ENCODE measurements around the gene TIMM23.
"Not testable (repeated sequence)": the region's sequence is repeated elsewhere in the genome, so short reads cannot be mapped to it uniquely, and the experiment has no call there.

The TIMM23 gene

GRCh38 chr10:45972106-45972812 lies at the start of gene TIMM23:
TIMM23 (plus strand) TSS chr10:45972489; CDS start chr10:45972625, 136 bp downstream.
- Mint-ChIP-seq H3K36me3 (ENCODE audit: low read depth) (peaks cover 18% of the 10 kb centered on the region), H3K27ac (peak within 1 kb of the TSS; percentile 96), H3K4me3 (peak within 1 kb of the TSS; percentile 96), H3K4me1 (ENCODE audit: low read depth) (peaks cover 17% of the 10 kb centered on the region)
- DNase-seq (ENCODE audit: low spot score) = peak; percentile 88
- H3K27me3 Mint-ChIP-seq (ENCODE audit: low read depth); H3K9me3 Mint-ChIP-seq: not testable (repeated sequence)

GRCh38 chr10:45926790-45927189 lies 45.5 kb upstream of the TIMM23 start:
- DNase-seq (ENCODE audit: low spot score); H3K4me1 Mint-ChIP-seq (ENCODE audit: low read depth); H3K9me3 Mint-ChIP-seq; H3K36me3 Mint-ChIP-seq (ENCODE audit: low read depth); H3K27me3 Mint-ChIP-seq (ENCODE audit: low read depth); H3K4me3 Mint-ChIP-seq; H3K27ac Mint-ChIP-seq: not testable (repeated sequence)

- not testable (repeated sequence) for H3K27me3 Mint-ChIP-seq (ENCODE audit: low read depth); H3K27ac Mint-ChIP-seq; H3K4me1 Mint-ChIP-seq (ENCODE audit: low read depth); H3K9me3 Mint-ChIP-seq; H3K4me3 Mint-ChIP-seq; DNase-seq (ENCODE audit: low spot score)
- H3K36me3 Mint-ChIP-seq (ENCODE audit: low read depth) = peaks cover 11% of the 10 kb centered on the region
Observed at GRCh38 chr10:45931305-45931704, 41.0 kb upstream of the TIMM23 start.

- not testable (repeated sequence) for H3K4me1 Mint-ChIP-seq (ENCODE audit: low read depth); H3K27ac Mint-ChIP-seq; H3K4me3 Mint-ChIP-seq; H3K36me3 Mint-ChIP-seq (ENCODE audit: low read depth); H3K9me3 Mint-ChIP-seq; H3K27me3 Mint-ChIP-seq (ENCODE audit: low read depth); DNase-seq (ENCODE audit: low spot score)
Observed at GRCh38 chr10:45934788-45935187, 37.5 kb upstream of the TIMM23 start.

GRCh38 chr10:45939176-45939697 lies 33.1 kb upstream of the TIMM23 start:
- not testable (repeated sequence) for H3K9me3 Mint-ChIP-seq; H3K4me1 Mint-ChIP-seq (ENCODE audit: low read depth); H3K27ac Mint-ChIP-seq; H3K27me3 Mint-ChIP-seq (ENCODE audit: low read depth); H3K36me3 Mint-ChIP-seq (ENCODE audit: low read depth); DNase-seq (ENCODE audit: low spot score); H3K4me3 Mint-ChIP-seq

- not testable (repeated sequence) for H3K9me3 Mint-ChIP-seq; H3K4me3 Mint-ChIP-seq; DNase-seq (ENCODE audit: low spot score); H3K27ac Mint-ChIP-seq; H3K36me3 Mint-ChIP-seq (ENCODE audit: low read depth); H3K27me3 Mint-ChIP-seq (ENCODE audit: low read depth); H3K4me1 Mint-ChIP-seq (ENCODE audit: low read depth)
Observed at GRCh38 chr10:45941196-45941595, 31.1 kb upstream of the TIMM23 start.

- H3K4me1 Mint-ChIP-seq (ENCODE audit: low read depth); H3K36me3 Mint-ChIP-seq (ENCODE audit: low read depth); H3K27ac Mint-ChIP-seq; H3K4me3 Mint-ChIP-seq; H3K27me3 Mint-ChIP-seq (ENCODE audit: low read depth); DNase-seq (ENCODE audit: low spot score); H3K9me3 Mint-ChIP-seq: not testable (repeated sequence)
Observed at GRCh38 chr10:45945476-45945875, 26.8 kb upstream of the TIMM23 start.

- not testable (repeated sequence) for H3K27me3 Mint-ChIP-seq (ENCODE audit: low read depth)
Observed at GRCh38 chr10:45947363-45947762, 24.9 kb upstream of the TIMM23 start.

GRCh38 chr10:45948801-45949200 lies 23.5 kb upstream of the TIMM23 start:
- not testable (repeated sequence) for H3K9me3 Mint-ChIP-seq; H3K4me1 Mint-ChIP-seq (ENCODE audit: low read depth); H3K4me3 Mint-ChIP-seq; H3K36me3 Mint-ChIP-seq (ENCODE audit: low read depth); H3K27me3 Mint-ChIP-seq (ENCODE audit: low read depth); DNase-seq (ENCODE audit: low spot score); H3K27ac Mint-ChIP-seq

More at GRCh38 chr10:45947363-45947762, 24.9 kb upstream of the TIMM23 start:
- H3K36me3 Mint-ChIP-seq (ENCODE audit: low read depth); H3K4me3 Mint-ChIP-seq; DNase-seq (ENCODE audit: low spot score); H3K27ac Mint-ChIP-seq; H3K4me1 Mint-ChIP-seq (ENCODE audit: low read depth); H3K9me3 Mint-ChIP-seq: not testable (repeated sequence)

- DNase-seq (ENCODE audit: low spot score); H3K4me1 Mint-ChIP-seq (ENCODE audit: low read depth); H3K4me3 Mint-ChIP-seq; H3K9me3 Mint-ChIP-seq; H3K27ac Mint-ChIP-seq; H3K27me3 Mint-ChIP-seq (ENCODE audit: low read depth); H3K36me3 Mint-ChIP-seq (ENCODE audit: low read depth): not testable (repeated sequence)
Observed at GRCh38 chr10:45954367-45954766, 17.9 kb upstream of the TIMM23 start.

GRCh38 chr10:45956634-45957033 lies 15.7 kb upstream of the TIMM23 start:
- not testable (repeated sequence) for H3K27me3 Mint-ChIP-seq (ENCODE audit: low read depth); H3K36me3 Mint-ChIP-seq (ENCODE audit: low read depth); H3K4me1 Mint-ChIP-seq (ENCODE audit: low read depth); DNase-seq (ENCODE audit: low spot score); H3K9me3 Mint-ChIP-seq; H3K4me3 Mint-ChIP-seq; H3K27ac Mint-ChIP-seq

GRCh38 chr10:45957928-45958327 lies 14.4 kb upstream of the TIMM23 start:
- H3K4me1 Mint-ChIP-seq (ENCODE audit: low read depth); H3K4me3 Mint-ChIP-seq; H3K9me3 Mint-ChIP-seq; H3K27me3 Mint-ChIP-seq (ENCODE audit: low read depth); DNase-seq (ENCODE audit: low spot score); H3K36me3 Mint-ChIP-seq (ENCODE audit: low read depth); H3K27ac Mint-ChIP-seq: not testable (repeated sequence)

- not testable (repeated sequence) for H3K9me3 Mint-ChIP-seq; H3K27me3 Mint-ChIP-seq (ENCODE audit: low read depth); H3K4me1 Mint-ChIP-seq (ENCODE audit: low read depth)
Observed at GRCh38 chr10:45962686-45963452, 9.4 kb upstream of the TIMM23 start.

GRCh38 chr10:45971019-45971418 lies 1.3 kb upstream of the TIMM23 start:
- Mint-ChIP-seq H3K4me1 (ENCODE audit: low read depth) (peaks cover 17% of the 10 kb centered on the region), H3K4me3 (peak overlapping the region; percentile 96), H3K36me3 (ENCODE audit: low read depth) (peaks cover 16% of the 10 kb centered on the region)
- not testable (repeated sequence) for H3K9me3 Mint-ChIP-seq; H3K27me3 Mint-ChIP-seq (ENCODE audit: low read depth); H3K27ac Mint-ChIP-seq; DNase-seq (ENCODE audit: low spot score)

More at GRCh38 chr10:45962686-45963452, 9.4 kb upstream of the TIMM23 start:
- not testable (repeated sequence) for H3K4me3 Mint-ChIP-seq; DNase-seq (ENCODE audit: low spot score); H3K27ac Mint-ChIP-seq; H3K36me3 Mint-ChIP-seq (ENCODE audit: low read depth)
